ENCODE measurements around the gene TAF4. TPM values are rescaled to one million over a fixed set of nuclear protein-coding genes. Genes with fewer than 3 reads are reported as not detected.

Gene TAF4
- total and polyA plus RNA-seq, 2 of the 13 experiments (the other 11 are each of a cell fraction or from before 2014, with no cell fraction given) = 5.9 to 12.0 TPM

- TF ChIP-seq ZBED4 (CRISPR knock-in tag; IDR thresholded peaks at IDR 0.05; ENCODE audit: borderline replicate concordance) (no peak), E2F5 (CRISPR knock-in tag; conservative IDR thresholded peaks at IDR 0.05) (0 out of 2 replicates have a peak, but pooled peaks have one; percentile 34), TGIF2 (CRISPR knock-in tag; IDR thresholded peaks at IDR 0.05) (peak; percentile 31; the same call in 1 of the 2 replicates), FOXA1 (IDR thresholded peaks at IDR 0.05) (no peak), FOXA1 (CRISPR knock-in tag; IDR thresholded peaks at IDR 0.05) (0 out of 2 replicates have a peak, but pooled peaks have one; percentile 17)
Measured at GRCh38 chr20:62064770-62065673, 659 bp downstream of the TAF4 start (continued).

Data from HepG2 (cell line).